ENCODE results near the gene ARHGEF18.

GRCh38 chr19:7385062-7385461 lies 36.3 kb downstream of the ARHGEF18 start:
- TF ChIP-seq EZH2 (IDR thresholded peaks at IDR 0.05) (no peak), POLR2AphosphoS5 (IDR thresholded peaks at IDR 0.05; ENCODE audit: borderline replicate concordance, low read depth, low read length) (no peak)
